K562 (cell line): ENCODE results near the gene LIN9. TPM values are rescaled to one million over a fixed set of nuclear protein-coding genes. Genes with fewer than 3 reads are reported as not detected.

ENCODE experiments used
- BRCA1 ChIP-seq, 2 experiments: fragments of 450-650 bp in 1 of 2; sonication (generic) in 1 of 2; formaldehyde crosslinking in 1 of 2; IDR thresholded peaks; 2 replicates each; pipeline versions ENCODE4 v1.5.0 to v1.6.1; 2017 to 2020; ENCODE audit warnings: mild to moderate bottlenecking in 1 of 2, missing genetic modification reagents in 1 of 2
- BRD4 ChIP-seq: fragments of 200-600 bp; sonication (generic); IDR thresholded peaks from 2 replicates; pipeline ENCODE4 v1.6.1; 2017; ENCODE audit warnings: inconsistent platforms
- C11orf30 ChIP-seq: fragments of 450-650 bp; IDR thresholded peaks from 2 replicates; pipeline ENCODE4 v1.6.1; 2016; ENCODE audit warnings: low read depth, mild to moderate bottlenecking
- HDAC6 ChIP-seq: IDR thresholded peaks from 2 replicates; pipeline ENCODE4 v1.6.1; 2012; ENCODE audit warnings: low read depth, mild to moderate bottlenecking, control low read depth, inconsistent platforms, low read length, moderate library complexity
- MAFG ChIP-seq: fragments of 450-650 bp; conservative IDR thresholded peaks from 2 replicates; pipeline ENCODE4 v1.6.1; 2016; ENCODE audit warnings: missing genetic modification characterization, missing compliant biosample characterization
- MAFK ChIP-seq: IDR thresholded peaks from 2 replicates; pipeline ENCODE4 v1.6.1; 2011; ENCODE audit warnings: low read length, improper control_type of control experiment
- MBD2 ChIP-seq: sonication (generic); IDR thresholded peaks from 2 replicates; pipeline ENCODE4 v1.6.1; 2016; ENCODE audit warnings: low read depth, borderline replicate concordance
- MYNN ChIP-seq, 2 experiments: sonication (generic); formaldehyde crosslinking in 1 of 2; IDR thresholded peaks; 2 replicates each; pipeline versions ENCODE4 v1.5.0 to v1.6.1; 2016 to 2020; ENCODE audit warnings: antibody characterized with exemption in 1 of 2, missing genetic modification reagents in 1 of 2
- NFE2 ChIP-seq: IDR thresholded peaks from 2 replicates; pipeline ENCODE4 v1.6.1; 2014; ENCODE audit warnings: antibody characterized with exemption, low read depth
- NFE2L1 ChIP-seq: fragments of 450-650 bp; IDR thresholded peaks from 2 replicates; pipeline ENCODE4 v1.6.1; 2016; ENCODE audit warnings: missing genetic modification characterization, low read depth, mild to moderate bottlenecking, missing compliant biosample characterization, moderate library complexity, borderline replicate concordance
- POLR2H ChIP-seq: IDR thresholded peaks from 2 replicates; pipeline ENCODE4 v1.6.1; 2016; ENCODE audit warnings: missing genetic modification characterization, low read depth, mild to moderate bottlenecking, control low read depth, missing compliant biosample characterization, moderate library complexity
- RBM25 ChIP-seq: fragments of 200-400 bp; formaldehyde crosslinking; IDR thresholded peaks from 2 replicates; pipeline ENCODE4 v1.6.1; 2018; ENCODE audit warnings: low read length, low read depth, moderate library complexity; ENCODE audit not compliant: severe bottlenecking
- RBM34 ChIP-seq: fragments of 200-400 bp; formaldehyde crosslinking; IDR thresholded peaks from 2 replicates; pipeline ENCODE4 v1.6.1; 2018; ENCODE audit warnings: low read length, borderline replicate concordance; ENCODE audit not compliant: insufficient read depth
- TAF15 ChIP-seq: fragments of 200-400 bp; formaldehyde crosslinking; IDR thresholded peaks from 2 replicates; pipeline ENCODE4 v1.6.1; 2017; ENCODE audit warnings: mild to moderate bottlenecking, low read depth, low read length, moderate library complexity
- TBP ChIP-seq: optimal IDR thresholded peaks from 2 replicates; pipeline ENCODE3; 2011; ENCODE audit warnings: low read depth, low read length, improper control_type of control experiment
- TCFL5 ChIP-seq: fragments of 250-450 bp; sonication (Bioruptor Pico); conservative IDR thresholded peaks from 2 replicates; pipeline ENCODE4 v1.6.1; 2021; ENCODE audit warnings: mild to moderate bottlenecking, moderate library complexity, matching md5 sums
- ZBTB34 ChIP-seq: fragments of 250-450 bp; sonication (Bioruptor Pico); IDR thresholded peaks from 2 replicates; pipeline ENCODE4 v1.8.0; 2021; ENCODE audit warnings: mild to moderate bottlenecking, moderate library complexity
- ZNF239 ChIP-seq: fragments of 250-450 bp; sonication (Bioruptor Pico); IDR thresholded peaks from 2 replicates; pipeline ENCODE4 v1.4.0; 2020; ENCODE audit warnings: mild to moderate bottlenecking
- ZNF316 ChIP-seq: fragments of 450-650 bp; IDR thresholded peaks from 2 replicates; pipeline ENCODE4 v1.6.1; 2016
- ZNF445 ChIP-seq: fragments of 250-450 bp; sonication (Bioruptor Pico); IDR thresholded peaks from 2 replicates; pipeline ENCODE4 v1.4.0; 2020; ENCODE audit warnings: low read depth, mild to moderate bottlenecking, moderate library complexity
- ZNF655 ChIP-seq: fragments of 250-450 bp; sonication (Bioruptor Pico); IDR thresholded peaks from 2 replicates; pipeline ENCODE4 v1.5.0; 2021
- ZSCAN29 ChIP-seq: fragments of 450-650 bp; IDR thresholded peaks from 2 replicates; pipeline ENCODE4 v1.6.1; 2017
- polyA plus RNA-seq, 8 experiments: library from polyadenylated mRNA; depleted of rRNA in 4 of 8; stranded (reverse) in 5 of 8; unstranded in 3 of 8; fragments of >200 nt; fragmentation: Nextera tagmentation in 2 of 8; fragmentation: Illumina TruSeq in 1 of 8; extraction: Ambion mirVana in 2 of 8; extraction: Trizol in 1 of 8; gene quantifications; 2 replicates each; pipeline versions ENCODE4 v1.2.1 to v1.2.3, GENCODE V29; 2011 to 2014; ENCODE audit warnings: inconsistent platforms in 1 of 8, missing spikeins in 1 of 8
- total RNA-seq, 7 experiments: library from RNA; depleted of rRNA in 6 of 7; stranded (reverse); fragments of >200 nt in 6 of 7; fragmentation: Illumina TruSeq in 2 of 7; extraction: Trizol in 2 of 7; gene quantifications; 2 replicates each; pipeline versions ENCODE4 v1.2.1 to v1.2.3, GENCODE V29; 2011 to 2021; ENCODE audit warnings: low replicate concordance in 1 of 7

The LIN9 gene
- total and polyA plus RNA-seq, 9 of the 15 experiments (the other 6 are each of a cell fraction or from before 2014, with no cell fraction given): 18.8 to 33.0 (median 25.5) TPM

GRCh38 chr1:226236826-226237225 lies 72.1 kb downstream of the LIN9 start (continued):
- TF ChIP-seq ZNF655 (CRISPR knock-in tag) (no peak), MAFG (tag) (peak; percentile 77), POLR2H (tag) (no peak), HDAC6 (no peak), C11orf30 (peak; percentile 44; the same call in 1 of the 2 replicates), MYNN (IDR thresholded peaks at IDR 0.05) (no peak), MYNN (CRISPR knock-in tag; IDR thresholded peaks at IDR 0.05) (no peak), TAF15 (no peak), RBM25 (no peak), TCFL5 (CRISPR knock-in tag) (no peak), NFE2L1 (tag) (peak; percentile 57), BRCA1 (IDR thresholded peaks at IDR 0.05) (no peak), BRCA1 (CRISPR knock-in tag; IDR thresholded peaks at IDR 0.05) (no peak), TBP (no peak), RBM34 (no peak), BRD4 (no peak), ZSCAN29 (no peak), ZNF239 (CRISPR knock-in tag) (no peak), ZBTB34 (CRISPR knock-in tag) (no peak), MBD2 (no peak), ZNF316 (peak; percentile 75), NFE2 (peak; percentile 32; the same call in 1 of the 2 replicates), ZNF445 (CRISPR knock-in tag) (no peak), MAFK (peak; percentile 15; the same call in 1 of the 2 replicates)
